GM12872 (cell line): ENCODE measurements around the gene B4GALT5.

Experiments used
- CTCF ChIP-seq: IDR thresholded peaks from 3 replicates; pipeline ENCODE4 v1.5.1; 2011; ENCODE audit warnings: low read depth, mild to moderate bottlenecking, low read length, moderate library complexity; ENCODE audit not compliant: insufficient read depth

B4GALT5 gene

DNA sequence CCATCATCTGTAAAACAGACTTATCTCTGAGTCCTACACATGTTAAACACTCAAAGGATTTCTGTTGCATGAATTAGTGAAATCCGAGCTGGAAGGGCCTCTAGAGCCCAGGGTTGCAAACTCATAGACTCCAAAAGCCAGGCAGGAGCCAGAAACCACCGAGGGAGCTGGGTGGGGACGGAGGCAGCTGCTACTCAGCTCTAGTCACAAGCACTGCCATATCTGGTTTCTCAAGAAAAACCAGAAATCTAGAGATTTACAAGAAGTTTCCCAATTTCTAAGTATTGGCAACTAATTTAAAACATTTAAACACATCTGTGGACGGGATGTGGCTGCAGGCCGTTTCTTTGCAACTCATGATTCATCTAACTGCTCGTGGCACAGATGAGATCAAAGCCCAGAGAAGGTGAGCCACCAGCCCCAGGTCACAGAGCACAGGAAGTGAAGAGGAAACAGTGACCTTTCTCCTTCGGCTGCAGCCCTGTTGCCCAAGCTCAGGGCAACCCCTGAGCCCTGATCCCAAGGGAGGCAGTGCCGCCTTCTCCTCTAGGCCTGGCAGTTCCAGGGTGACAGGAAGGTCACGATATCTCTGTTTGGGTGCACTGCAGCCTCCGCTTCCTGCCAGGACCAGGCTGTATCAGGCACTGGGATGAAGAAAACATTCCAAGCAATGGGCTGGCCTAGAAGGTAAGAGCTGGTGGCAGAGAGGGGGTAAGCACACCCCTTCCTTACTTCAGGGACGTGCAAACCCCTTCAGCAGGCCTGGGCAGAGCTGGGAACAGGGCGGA, 119.3 kb downstream of the B4GALT5 start:
- TF ChIP-seq CTCF = no peak

DNA sequence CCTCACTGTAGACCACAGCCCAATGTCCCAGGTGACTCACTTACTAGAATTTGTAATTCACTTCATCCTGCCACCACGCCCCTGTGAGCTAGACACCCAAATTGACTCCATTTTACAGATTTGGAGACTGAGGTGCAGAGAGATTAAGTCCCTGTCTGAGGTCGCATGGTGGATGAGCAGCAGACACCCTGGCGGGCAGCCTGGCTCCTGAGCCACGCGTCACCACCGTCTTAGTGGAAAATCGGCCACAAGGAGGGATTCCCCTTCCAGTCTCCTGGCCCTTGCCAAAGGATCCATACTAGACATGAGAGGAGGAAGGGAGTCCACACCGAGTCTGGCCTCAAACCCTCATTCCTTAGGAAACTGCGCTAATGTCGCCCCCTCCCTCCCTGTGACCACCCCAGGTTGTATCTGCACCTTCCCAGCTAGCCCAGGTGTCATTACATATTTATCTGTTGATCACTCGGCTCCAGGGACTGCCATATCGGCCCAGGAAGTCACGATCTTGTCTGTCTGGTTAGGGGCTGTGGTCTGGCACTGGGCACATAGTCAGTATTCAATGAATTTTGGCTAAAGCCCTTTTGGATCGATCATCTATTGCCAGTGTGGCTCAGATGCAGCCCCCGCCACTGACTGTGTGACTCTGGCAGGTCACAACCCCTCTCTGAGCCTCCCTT, 120.1 kb downstream of the B4GALT5 start:
- TF ChIP-seq CTCF = no peak

GRCh38 chr20:49592120-49592519, 121.6 kb downstream of the B4GALT5 start:
- no peak for TF ChIP-seq CTCF

DNA sequence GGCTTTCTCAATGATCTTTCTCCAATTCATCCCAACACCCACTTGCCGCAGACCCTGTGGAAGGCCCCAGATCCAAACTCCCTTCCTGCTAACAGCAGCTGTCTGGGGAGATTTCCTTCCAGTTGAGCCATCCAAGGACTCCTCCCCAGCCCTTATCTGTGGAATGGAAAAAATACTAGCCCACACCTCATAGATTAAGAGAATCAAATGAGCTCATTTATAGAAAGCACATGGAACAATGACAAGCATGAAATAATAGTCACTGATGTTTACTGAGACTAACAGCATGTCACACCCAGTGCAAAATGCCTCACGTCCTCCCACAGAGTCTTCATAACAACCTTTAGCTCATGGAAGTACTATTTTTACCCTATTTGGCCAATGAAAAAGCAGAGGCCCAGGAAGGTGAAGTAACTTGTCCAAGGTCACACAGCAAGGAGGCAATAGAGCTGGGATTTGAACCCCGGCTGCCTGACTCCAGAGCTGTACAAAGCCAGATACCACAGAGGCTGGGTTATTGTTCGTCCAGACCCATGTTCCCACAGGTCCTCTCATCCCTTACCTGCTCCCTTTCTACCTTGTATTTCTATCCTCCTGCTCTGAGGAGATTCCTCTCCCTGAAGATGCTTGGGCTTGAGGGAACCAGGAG, 122.3 kb downstream of the B4GALT5 start:
- no peak for TF ChIP-seq CTCF

- no peak for TF ChIP-seq CTCF
Measured at GRCh38 chr20:49590163-49591017, 123.3 kb downstream of the B4GALT5 start.

DNA sequence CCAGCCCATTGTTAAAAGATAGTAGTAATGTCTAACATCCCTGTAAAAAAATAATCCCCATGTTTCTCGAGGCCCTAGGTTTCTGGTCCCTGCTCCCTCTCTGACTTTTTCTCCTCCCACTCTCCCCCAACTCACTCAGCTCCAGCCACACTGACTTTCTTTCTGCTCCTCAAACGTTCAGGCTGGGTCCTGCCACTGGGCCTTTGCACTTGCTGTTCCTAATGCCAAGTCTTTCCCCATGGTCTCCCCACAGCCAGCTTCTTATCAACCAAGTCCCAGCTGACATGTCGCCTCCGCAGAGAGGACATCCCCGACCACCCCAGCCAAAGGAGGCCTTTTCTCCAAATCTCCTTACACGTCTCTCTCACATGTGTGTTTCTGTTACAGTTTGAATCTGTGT, 123.9 kb downstream of the B4GALT5 start:
- TF ChIP-seq CTCF = no peak
